Endothelial cell of umbilical vein (primary cell): ENCODE measurements around the gene USH2A. TPM values are rescaled to one million over a fixed set of nuclear protein-coding genes. Genes with fewer than 3 reads are reported as not detected.

ENCODE experiments used
- BruUV-seq: library from RNA; stranded (reverse); fragments of 400-500 nt; replicated peaks from 2 replicates; lab custom pipeline; 2021; lab: Mats Ljungman, UMichigan
- CTCF ChIA-PET: fragments of 300-600, 350-600 bp; sonication (Branson Sonifier 250); formaldehyde crosslinking; loops from one replicate; lab custom pipeline; 2021; ENCODE audit warnings: antibody characterized with exemption, inconsistent platforms; lab: Charles Lee
- POLR2A ChIA-PET: fragments of 300-600, 350-600 bp; sonication (Branson Sonifier 250); formaldehyde crosslinking; loops from one replicate; lab custom pipeline; 2021; ENCODE audit warnings: antibody characterized with exemption, inconsistent platforms; lab: Charles Lee
- DNase-seq: peaks from one replicate; pipeline ENCODE4 v3.0.0-alpha.2; 2011; ENCODE audit warnings: low read depth, low spot score
- FAIRE-seq: peaks from 2 replicates; lab custom pipeline; 2011; peaks lifted over from hg19 to GRCh38; lab: Jason Lieb, UNC
- H2AFZ ChIP-seq: 2 replicates; pipeline ENCODE4 v1.6.0; 2012; ENCODE audit warnings: low read depth, low read length, control low read depth, inconsistent platforms
- H3K27ac ChIP-seq: 2 replicates; pipeline ENCODE4 v1.5.1; 2011; ENCODE audit warnings: low read depth, mild to moderate bottlenecking, control low read depth, low read length, moderate library complexity; ENCODE audit not compliant: insufficient read depth
- H3K27me3 ChIP-seq, 2 experiments: 2 replicates each; pipeline versions ENCODE4 v1.6.0 to v1.6.1; 2011; ENCODE audit warnings: low read length in 2 of 2, mixed read lengths in 1 of 2; ENCODE audit not compliant: control insufficient read depth in 2 of 2, insufficient read depth in 2 of 2
- H3K36me3 ChIP-seq, 2 experiments: 2 replicates in 1 of 2; 3 replicates in 1 of 2; pipeline ENCODE4 v1.5.1; 2011; ENCODE audit warnings: low read length in 2 of 2, mild to moderate bottlenecking in 1 of 2, moderate library complexity in 1 of 2; ENCODE audit not compliant: control insufficient read depth in 2 of 2, insufficient read depth in 2 of 2; ENCODE audit errors: extremely low read depth in 1 of 2
- H3K4me1 ChIP-seq: 3 replicates; pipeline ENCODE4 v1.5.1; 2011; ENCODE audit warnings: mild to moderate bottlenecking, low read length; ENCODE audit not compliant: control insufficient read depth, insufficient read depth; ENCODE audit errors: extremely low read depth
- H3K4me2 ChIP-seq: 2 replicates; pipeline ENCODE4 v1.6.1; 2011; ENCODE audit warnings: low read length, control low read depth, mixed read lengths; ENCODE audit not compliant: insufficient read depth
- H3K4me3 ChIP-seq, 3 experiments: fragments of 200-600 bp in 1 of 3; sonication (generic), shearing (Covaris generic) in 1 of 3; replicated peaks in 1 of 3; 2 replicates each; pipeline ENCODE4 v1.5.1; 2011 to 2016; ENCODE audit warnings: control low read depth in 3 of 3, low read length in 3 of 3, mild to moderate bottlenecking in 2 of 3, inconsistent platforms in 1 of 3, low read depth in 1 of 3, moderate library complexity in 1 of 3; ENCODE audit not compliant: insufficient read depth in 1 of 3
- H3K79me2 ChIP-seq: 2 replicates; pipeline ENCODE4 v1.6.0; 2012; ENCODE audit warnings: low read length, inconsistent platforms; ENCODE audit not compliant: control insufficient read depth, insufficient read depth
- H3K9ac ChIP-seq: replicated peaks from 2 replicates; pipeline ENCODE3; 2011; ENCODE audit warnings: low read length, control low read depth; ENCODE audit not compliant: insufficient read depth; ENCODE audit errors: extremely low read depth
- H3K9me1 ChIP-seq: replicated peaks from 3 replicates; pipeline ENCODE4 v1.6.0; 2011; ENCODE audit warnings: mild to moderate bottlenecking, low read length; ENCODE audit not compliant: control insufficient read depth, insufficient read depth; ENCODE audit errors: extremely low read depth
- H3K9me3 ChIP-seq: replicated peaks from 2 replicates; pipeline ENCODE4 v1.5.1; 2012; ENCODE audit warnings: low read length, inconsistent platforms; ENCODE audit not compliant: control insufficient read depth, insufficient read depth
- H4K20me1 ChIP-seq: replicated peaks from 2 replicates; pipeline ENCODE3; 2011; ENCODE audit warnings: mild to moderate bottlenecking, low read length; ENCODE audit not compliant: control insufficient read depth, insufficient read depth; ENCODE audit errors: extremely low read depth
- EZH2 ChIP-seq: IDR thresholded peaks from 2 replicates; pipeline ENCODE4 v1.6.1; 2012; ENCODE audit warnings: borderline replicate concordance, low read depth, mild to moderate bottlenecking, moderate library complexity, low read length, inconsistent platforms; ENCODE audit not compliant: severe bottlenecking
- GATA2 ChIP-seq: IDR thresholded peaks from 2 replicates; pipeline ENCODE4 v1.7.0; 2011; ENCODE audit warnings: low read depth, mild to moderate bottlenecking, moderate library complexity, mixed read lengths, low read length; ENCODE audit not compliant: insufficient read length, insufficient read depth
- JUN ChIP-seq: IDR thresholded peaks from 2 replicates; pipeline ENCODE4 v1.6.1; 2011; ENCODE audit warnings: borderline replicate concordance, low read depth; ENCODE audit not compliant: insufficient read length, insufficient read depth
- POLR2A ChIP-seq: IDR thresholded peaks from 2 replicates; pipeline ENCODE4 v1.6.1; 2012; ENCODE audit warnings: low read depth, mild to moderate bottlenecking, control low read depth, low read length
- POLR2AphosphoS5 ChIP-seq: IDR thresholded peaks from 2 replicates; pipeline ENCODE4 v1.6.1; 2012; ENCODE audit warnings: low read depth, mild to moderate bottlenecking, control low read depth, low read length, moderate library complexity; ENCODE audit not compliant: insufficient read depth
- dilution Hi-C: fragments of 300-500 bp; cut with MboI; formaldehyde crosslinking; loops from one replicate; pipeline ENCODE4 v1.15.0; 2019; ENCODE audit warnings: low sequenced_read_pairs; ENCODE audit not compliant: extremely low pct_ligation_motif_present
- intact Hi-C: fragments of 100-400 bp; cut with micrococcal nuclease; formaldehyde crosslinking; loops from one replicate; pipeline ENCODE4 v1.10.0; 2022
- polyA plus RNA-seq, 4 experiments: library from polyadenylated mRNA; depleted of rRNA in 3 of 4; stranded (reverse) in 3 of 4; unstranded in 1 of 4; fragments of >200 nt; gene quantifications; 2 replicates each; pipeline versions ENCODE4 v1.2.1 to v1.2.3, GENCODE V29; 2011 to 2012; ENCODE audit warnings: missing spikeins in 1 of 4
- total RNA-seq: library from RNA; stranded (reverse); gene quantifications from 2 replicates; pipeline ENCODE4 v1.2.3, GENCODE V29; 2021
- TF ChIP-seq, protein P1 (sequence below), 2 donors: IDR thresholded peaks; 1 replicate in 1 of 2; 2 replicates in 1 of 2; pipeline ENCODE4 v1.5.1; 2011; ENCODE audit warnings: low read length in 2 of 2, mild to moderate bottlenecking in 2 of 2, moderate library complexity in 2 of 2, control low read depth in 1 of 2, inconsistent platforms in 1 of 2, low read depth in 1 of 2; ENCODE audit not compliant: insufficient read depth in 1 of 2; ENCODE audit errors: extremely low read depth in 1 of 2
- TF ChIP-seq, protein P2 (sequence below): IDR thresholded peaks from 2 replicates; pipeline ENCODE4 v1.6.1; 2011; ENCODE audit not compliant: insufficient read depth, insufficient read length

USH2A gene
- total and polyA plus RNA-seq, 2 donors (not counting 3 experiments of a cell fraction or from before 2014, with no cell fraction given), result not detected

DNA sequence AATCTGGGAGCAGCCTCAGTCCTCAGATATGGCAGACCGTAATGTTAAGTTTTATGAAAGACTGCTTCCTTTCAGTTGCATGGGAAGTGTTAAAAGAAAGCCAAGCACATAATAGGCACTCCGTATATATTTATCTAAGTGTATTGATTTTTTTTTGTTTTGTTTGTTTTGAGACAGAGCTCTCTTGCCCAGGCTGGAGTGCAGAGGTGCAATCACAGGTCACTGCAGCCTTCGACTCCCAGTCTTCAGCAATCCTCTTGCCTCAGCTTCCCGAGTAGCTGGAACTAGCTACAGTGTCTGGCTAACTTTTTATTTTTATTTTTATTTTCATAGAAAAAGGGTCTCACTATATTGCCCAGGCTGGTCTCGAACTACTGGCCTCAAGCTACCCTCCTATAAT is 341.8 kb downstream of the USH2A start:
- dilution Hi-C loops (no loop called here), intact Hi-C loops (no loop called here)
- no peak overlapping the region for H3K27ac ChIP-seq
- no peaks in the 10 kb centered on the region for H3K9me1 ChIP-seq
- H3K9me3 ChIP-seq, result no peaks in the 10 kb centered on the region
- H2AFZ ChIP-seq, result no peak overlapping the region
- TF ChIP-seq GATA2 (no peak), POLR2A (no peak), POLR2AphosphoS5 (no peak)
- TF ChIP-seq, protein P1, sequence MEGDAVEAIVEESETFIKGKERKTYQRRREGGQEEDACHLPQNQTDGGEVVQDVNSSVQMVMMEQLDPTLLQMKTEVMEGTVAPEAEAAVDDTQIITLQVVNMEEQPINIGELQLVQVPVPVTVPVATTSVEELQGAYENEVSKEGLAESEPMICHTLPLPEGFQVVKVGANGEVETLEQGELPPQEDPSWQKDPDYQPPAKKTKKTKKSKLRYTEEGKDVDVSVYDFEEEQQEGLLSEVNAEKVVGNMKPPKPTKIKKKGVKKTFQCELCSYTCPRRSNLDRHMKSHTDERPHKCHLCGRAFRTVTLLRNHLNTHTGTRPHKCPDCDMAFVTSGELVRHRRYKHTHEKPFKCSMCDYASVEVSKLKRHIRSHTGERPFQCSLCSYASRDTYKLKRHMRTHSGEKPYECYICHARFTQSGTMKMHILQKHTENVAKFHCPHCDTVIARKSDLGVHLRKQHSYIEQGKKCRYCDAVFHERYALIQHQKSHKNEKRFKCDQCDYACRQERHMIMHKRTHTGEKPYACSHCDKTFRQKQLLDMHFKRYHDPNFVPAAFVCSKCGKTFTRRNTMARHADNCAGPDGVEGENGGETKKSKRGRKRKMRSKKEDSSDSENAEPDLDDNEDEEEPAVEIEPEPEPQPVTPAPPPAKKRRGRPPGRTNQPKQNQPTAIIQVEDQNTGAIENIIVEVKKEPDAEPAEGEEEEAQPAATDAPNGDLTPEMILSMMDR (IDR thresholded peaks at IDR 0.05; ENCODE audit: extremely low read depth in 1 of 2, insufficient read depth in 1 of 2, low read depth in 1 of 2, low read length in 2 of 2), result no peak
- ChIA-PET POLR2A (no interaction called here), CTCF (no interaction called here)
- H3K36me3 ChIP-seq, result no peaks in the 10 kb centered on the region
- no peak for FAIRE-seq
- H3K4me2 ChIP-seq, result no peak overlapping the region
- no peaks in the 10 kb centered on the region for H4K20me1 ChIP-seq
- no peak for DNase-seq
- no peak overlapping the region for H3K4me3 ChIP-seq
- no peaks in the 10 kb centered on the region for H3K27me3 ChIP-seq
- BruUV-seq, result no TSS peak
- H3K79me2 ChIP-seq, result no peaks in the 10 kb centered on the region
- no peaks in the 10 kb centered on the region for H3K4me1 ChIP-seq
- H3K9ac ChIP-seq, result no peak overlapping the region

DNA sequence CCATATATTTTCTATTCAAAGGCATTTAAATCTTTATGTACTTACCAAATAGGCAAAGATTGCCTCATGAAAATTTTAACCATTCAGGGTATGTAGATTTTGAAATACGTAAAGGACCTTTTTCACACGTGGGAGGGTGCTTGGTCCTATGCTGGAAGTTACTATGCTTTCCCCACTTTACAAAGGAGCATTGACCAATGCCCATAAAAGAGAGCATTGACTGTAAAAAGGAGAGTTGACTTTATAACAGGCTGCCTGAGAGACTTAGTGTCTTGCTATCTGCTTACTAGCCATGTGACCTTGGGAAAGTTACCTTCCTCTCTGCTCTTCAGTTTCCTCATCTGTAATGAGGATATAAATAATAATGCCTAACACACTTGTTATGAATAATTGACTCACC is 346.5 kb downstream of the USH2A start:
- no peak overlapping the region for H2AFZ ChIP-seq
- DNase-seq (no peak), FAIRE-seq (no peak)
- H3K36me3 ChIP-seq, result no peaks in the 10 kb centered on the region
- BruUV-seq, result no TSS peak
- H3K9me3 ChIP-seq, result no peaks in the 10 kb centered on the region
- H3K27me3 ChIP-seq, result no peaks in the 10 kb centered on the region
- no peak overlapping the region for H3K27ac ChIP-seq
- no peaks in the 10 kb centered on the region for H3K4me1 ChIP-seq
- ChIA-PET POLR2A (no interaction called here), CTCF (no interaction called here)
- H3K4me2 ChIP-seq, result no peak overlapping the region
- intact Hi-C loops, result no loop called here
- H4K20me1 ChIP-seq, result no peaks in the 10 kb centered on the region
- no peaks in the 10 kb centered on the region for H3K79me2 ChIP-seq
- no peak overlapping the region for H3K9ac ChIP-seq
- dilution Hi-C loops, result no loop called here
- H3K9me1 ChIP-seq, result no peaks in the 10 kb centered on the region
- TF ChIP-seq, protein P2, sequence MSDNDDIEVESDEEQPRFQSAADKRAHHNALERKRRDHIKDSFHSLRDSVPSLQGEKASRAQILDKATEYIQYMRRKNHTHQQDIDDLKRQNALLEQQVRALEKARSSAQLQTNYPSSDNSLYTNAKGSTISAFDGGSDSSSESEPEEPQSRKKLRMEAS, result no peak
- TF ChIP-seq EZH2 (no peak), POLR2A (no peak), JUN (no peak)
- H3K4me3 ChIP-seq, result no peak overlapping the region
